ENCODE results near the gene PSD4. TPM values are rescaled to one million over a fixed set of nuclear protein-coding genes. Genes with fewer than 3 reads are reported as not detected.
A peak's percentile ranks its signal among the peaks of the same experiment; 100 is the strongest.

PSD4 gene
- total and polyA plus RNA-seq, 2 experiments from 2014 or later = 2.5 to 9.0 TPM

DNA sequence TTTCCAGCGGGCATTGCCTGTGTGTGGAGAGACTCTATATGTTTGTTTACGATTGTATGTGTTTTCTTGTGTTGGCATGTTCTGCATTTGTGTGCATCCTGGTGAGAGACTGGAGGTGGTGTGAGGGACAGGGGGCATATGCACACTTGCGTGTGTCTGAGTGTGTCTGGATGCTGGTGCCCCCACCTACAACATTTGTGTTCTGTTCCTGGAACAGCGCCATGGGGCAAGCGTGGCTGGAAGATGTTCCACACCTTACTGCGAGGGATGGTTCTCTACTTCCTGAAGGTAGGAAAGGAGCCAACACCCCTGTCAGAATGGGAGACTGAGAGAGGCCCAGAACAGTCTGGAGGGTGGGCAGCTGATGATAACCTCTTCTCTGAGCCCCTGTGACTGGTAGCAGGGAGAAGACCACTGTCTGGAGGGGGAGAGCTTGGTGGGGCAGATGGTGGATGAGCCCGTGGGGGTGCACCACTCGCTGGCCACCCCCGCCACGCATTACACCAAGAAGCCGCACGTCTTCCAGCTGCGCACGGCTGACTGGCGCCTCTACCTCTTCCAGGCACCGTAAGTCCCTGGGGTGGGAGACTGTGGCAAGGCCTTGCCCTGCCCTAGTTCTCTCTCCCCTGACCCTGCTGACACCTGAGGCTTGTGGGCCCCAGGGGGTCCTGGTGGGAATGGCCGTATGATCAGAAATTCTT, 23.7 kb downstream of the PSD4 start:
- no peak for DNase-seq (ENCODE audit: low read depth in 1 of 2, low spot score in 1 of 2)
- Histone ChIP-seq H3K4me3 (no peak overlapping the region), H3K9me3 (ENCODE audit: low read depth) (no peaks in the 10 kb centered on the region), H3K27ac (no peak overlapping the region), H3K4me1 (ENCODE audit: low read depth) (no peaks in the 10 kb centered on the region), H3K36me3 (no peaks in the 10 kb centered on the region), H3K27me3 (peaks cover 16% of the 10 kb centered on the region)
- TF ChIP-seq, protein P1, sequence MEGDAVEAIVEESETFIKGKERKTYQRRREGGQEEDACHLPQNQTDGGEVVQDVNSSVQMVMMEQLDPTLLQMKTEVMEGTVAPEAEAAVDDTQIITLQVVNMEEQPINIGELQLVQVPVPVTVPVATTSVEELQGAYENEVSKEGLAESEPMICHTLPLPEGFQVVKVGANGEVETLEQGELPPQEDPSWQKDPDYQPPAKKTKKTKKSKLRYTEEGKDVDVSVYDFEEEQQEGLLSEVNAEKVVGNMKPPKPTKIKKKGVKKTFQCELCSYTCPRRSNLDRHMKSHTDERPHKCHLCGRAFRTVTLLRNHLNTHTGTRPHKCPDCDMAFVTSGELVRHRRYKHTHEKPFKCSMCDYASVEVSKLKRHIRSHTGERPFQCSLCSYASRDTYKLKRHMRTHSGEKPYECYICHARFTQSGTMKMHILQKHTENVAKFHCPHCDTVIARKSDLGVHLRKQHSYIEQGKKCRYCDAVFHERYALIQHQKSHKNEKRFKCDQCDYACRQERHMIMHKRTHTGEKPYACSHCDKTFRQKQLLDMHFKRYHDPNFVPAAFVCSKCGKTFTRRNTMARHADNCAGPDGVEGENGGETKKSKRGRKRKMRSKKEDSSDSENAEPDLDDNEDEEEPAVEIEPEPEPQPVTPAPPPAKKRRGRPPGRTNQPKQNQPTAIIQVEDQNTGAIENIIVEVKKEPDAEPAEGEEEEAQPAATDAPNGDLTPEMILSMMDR (IDR thresholded peaks at IDR 0.05; ENCODE audit: low read depth, low read length) = no peak

DNA sequence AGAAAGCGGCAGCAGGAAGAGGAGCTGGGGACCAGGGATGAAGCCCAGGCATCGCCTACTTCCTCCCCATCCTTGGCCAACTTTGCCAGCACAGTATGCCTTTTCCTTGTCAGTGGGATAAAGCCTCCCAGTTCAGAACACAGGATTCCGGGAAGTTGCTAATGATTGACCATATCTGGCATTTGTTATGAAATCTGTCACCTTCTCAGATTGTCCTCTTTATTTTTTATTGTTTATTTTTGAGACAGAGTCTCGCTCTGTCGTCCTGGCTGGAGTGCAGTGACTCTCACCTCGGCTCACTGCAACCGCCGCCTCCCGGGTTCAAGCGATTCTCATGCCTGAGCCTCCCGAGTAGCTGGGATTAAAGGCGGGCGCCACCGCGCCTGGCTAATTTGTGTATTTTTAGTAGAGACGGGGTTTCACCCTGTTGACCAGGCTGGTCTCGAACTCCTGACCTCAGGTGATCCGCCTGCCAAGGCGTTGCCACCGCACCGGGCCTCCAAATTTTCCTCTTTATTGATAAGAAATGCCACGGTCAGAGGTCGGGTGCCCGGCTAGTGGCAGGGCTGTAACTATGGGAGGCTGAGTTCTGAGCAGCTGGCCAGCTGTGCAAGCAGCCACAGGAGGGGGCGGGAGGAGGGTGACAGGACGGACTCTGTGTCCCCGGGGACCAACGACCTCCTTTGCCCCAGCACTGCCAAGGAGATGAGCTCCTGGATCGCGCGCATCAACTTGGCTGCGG, 24.4 kb downstream of the PSD4 start:
- Histone ChIP-seq H3K27ac (no peak overlapping the region), H3K4me3 (peak overlapping the region; percentile 66), H3K9me3 (ENCODE audit: low read depth) (no peaks in the 10 kb centered on the region), H3K27me3 (peaks cover 16% of the 10 kb centered on the region), H3K36me3 (no peaks in the 10 kb centered on the region), H3K4me1 (ENCODE audit: low read depth) (no peaks in the 10 kb centered on the region)
- DNase-seq (ENCODE audit: low read depth in 1 of 2, low spot score in 1 of 2) = no peak
- TF ChIP-seq, protein P1 (IDR thresholded peaks at IDR 0.05; ENCODE audit: low read depth, low read length) = no peak

GRCh38 chr2:113198790-113199612, 25.2 kb downstream of the PSD4 start:
- no peaks in the 10 kb centered on the region for H3K36me3 ChIP-seq
- no peaks in the 10 kb centered on the region for H3K4me1 ChIP-seq (ENCODE audit: low read depth)
- DNase-seq (ENCODE audit: low read depth in 1 of 2, low spot score in 1 of 2) = peak; percentile 76 to 84
- H3K27ac ChIP-seq = no peak overlapping the region
- peaks cover 16% of the 10 kb centered on the region for H3K27me3 ChIP-seq
- TF ChIP-seq, protein P1 (IDR thresholded peaks at IDR 0.05; ENCODE audit: low read depth, low read length) = peak; percentile 79
- no peaks in the 10 kb centered on the region for H3K9me3 ChIP-seq (ENCODE audit: low read depth)
- peak overlapping the region; percentile 66 for H3K4me3 ChIP-seq

- no peak overlapping the region for H3K4me3 ChIP-seq
- DNase-seq (ENCODE audit: low read depth in 1 of 2, low spot score in 1 of 2) = no peak
- TF ChIP-seq, protein P1 (IDR thresholded peaks at IDR 0.05; ENCODE audit: low read depth, low read length) = no peak
These were observed 26.5 kb downstream of the PSD4 start for GRCh38 chr2:113200236-113200635.

DNA sequence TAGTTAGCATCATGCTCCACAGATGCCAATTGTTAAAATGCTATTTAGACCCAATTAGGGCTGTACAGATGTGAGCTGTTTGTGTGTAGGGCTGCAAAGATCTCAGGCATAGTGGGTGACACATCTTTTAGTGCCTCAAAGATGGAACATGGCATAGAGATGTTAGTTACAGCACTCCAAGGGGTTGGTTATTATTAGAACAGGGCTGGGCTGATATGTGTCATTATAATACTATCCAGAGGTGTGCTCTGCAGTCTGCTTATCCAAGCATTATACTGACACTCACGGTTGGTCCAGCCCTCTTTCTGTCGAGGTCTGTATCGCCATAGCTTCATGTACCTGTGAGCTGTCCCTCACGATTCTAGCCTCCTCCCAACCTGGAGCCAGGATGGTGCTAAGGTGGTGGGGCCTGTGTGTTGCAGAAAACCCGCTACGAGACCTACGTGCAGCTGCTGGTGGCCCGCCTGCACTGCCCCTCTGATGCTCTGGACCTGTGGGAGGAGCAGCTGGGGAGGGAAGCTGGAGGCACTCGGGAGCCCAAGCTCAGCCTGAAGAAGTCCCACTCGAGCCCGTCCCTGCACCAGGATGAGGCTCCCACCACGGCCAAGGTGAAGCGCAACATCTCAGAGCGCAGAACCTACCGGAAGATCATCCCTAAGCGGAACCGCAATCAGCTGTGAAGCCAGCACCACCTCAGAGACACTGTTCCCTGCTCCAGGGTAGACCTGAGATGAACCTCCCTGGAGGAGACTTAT, 27.1 kb downstream of the PSD4 start:
- no peaks in the 10 kb centered on the region for H3K9me3 ChIP-seq (ENCODE audit: low read depth)
- H3K36me3 ChIP-seq = no peaks in the 10 kb centered on the region
- no peak overlapping the region for H3K27ac ChIP-seq
- peaks cover 16% of the 10 kb centered on the region for H3K27me3 ChIP-seq
- TF ChIP-seq, protein P1 (IDR thresholded peaks at IDR 0.05; ENCODE audit: low read depth, low read length) = no peak
- no peak overlapping the region for H3K4me3 ChIP-seq
- no peak for DNase-seq (ENCODE audit: low read depth in 1 of 2, low spot score in 1 of 2)
- no peaks in the 10 kb centered on the region for H3K4me1 ChIP-seq (ENCODE audit: low read depth)

More at GRCh38 chr2:113200236-113200635, 26.5 kb downstream of the PSD4 start:
- H3K4me1 ChIP-seq (ENCODE audit: low read depth) = no peaks in the 10 kb centered on the region
- peaks cover 16% of the 10 kb centered on the region for H3K27me3 ChIP-seq
- H3K27ac ChIP-seq = no peak overlapping the region
- H3K36me3 ChIP-seq = no peaks in the 10 kb centered on the region
- H3K9me3 ChIP-seq (ENCODE audit: low read depth) = no peaks in the 10 kb centered on the region
